NCI-H2171 (cell line): ENCODE measurements around the gene SMG5.
A peak's percentile ranks its signal among the peaks of the same experiment; 100 is the strongest.

ENCODE experiments used
- DNase-seq: peaks from one replicate; lab custom pipeline; 2025; lab: John Stamatoyannopoulos, UW

The SMG5 gene

DNA sequence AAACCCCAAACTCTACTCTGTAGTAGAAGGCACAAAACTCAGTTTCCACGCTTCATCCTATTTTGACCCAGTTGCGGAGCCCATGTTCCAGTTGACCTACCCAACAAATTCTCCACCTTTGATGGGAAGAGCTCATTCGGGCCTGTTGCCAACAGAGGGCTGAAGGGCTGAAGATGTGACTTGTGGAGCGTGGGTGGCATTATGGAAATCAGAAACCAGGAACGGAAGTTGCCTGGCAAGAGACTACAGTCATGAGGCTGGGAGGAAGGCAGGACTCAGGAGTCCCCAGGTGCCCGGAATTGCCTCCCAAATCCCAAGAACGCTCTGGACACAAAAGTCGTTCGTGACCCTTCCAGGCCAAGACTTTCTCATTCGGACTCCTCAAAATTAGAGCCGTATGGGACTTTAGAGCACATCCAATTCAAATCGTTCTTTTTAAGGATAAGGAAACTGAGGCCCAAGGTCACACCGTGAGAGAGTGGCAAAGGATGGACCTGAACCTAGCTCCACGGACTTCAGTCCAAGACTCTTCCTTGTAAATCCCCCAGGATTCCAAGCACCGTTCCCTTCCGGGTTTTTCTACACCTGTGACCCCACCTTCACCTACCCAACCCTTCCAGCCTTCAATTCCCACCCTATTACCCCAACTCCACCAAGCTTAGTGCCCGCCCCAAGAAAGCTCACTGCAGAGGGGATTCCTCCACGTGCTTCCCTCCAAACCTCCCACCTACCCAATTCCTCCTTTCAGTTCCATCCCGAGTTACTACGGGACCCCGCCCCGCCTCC, 739 bp downstream of the SMG5 start:
- peak; percentile 27 for DNase-seq

DNA sequence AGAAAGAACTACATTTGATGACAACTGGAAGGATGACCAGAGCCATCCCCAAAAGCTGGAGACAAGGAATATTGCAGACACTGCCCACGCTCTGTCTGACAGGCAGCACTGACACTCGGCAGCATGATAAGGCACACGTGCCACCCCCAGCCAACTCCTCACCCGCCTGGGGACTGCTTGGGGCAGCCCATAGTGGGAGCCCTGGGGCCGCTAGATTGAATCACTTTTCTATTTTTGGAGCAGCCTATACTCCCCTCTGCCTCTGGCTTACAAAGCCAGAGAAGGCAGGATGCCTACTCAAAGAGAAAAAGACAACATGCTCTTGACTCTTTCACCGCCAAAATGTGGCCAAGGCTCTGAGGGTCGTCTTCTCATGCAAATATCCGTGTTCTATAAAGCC, 1.3 kb downstream of the SMG5 start:
- no peak for DNase-seq

DNA sequence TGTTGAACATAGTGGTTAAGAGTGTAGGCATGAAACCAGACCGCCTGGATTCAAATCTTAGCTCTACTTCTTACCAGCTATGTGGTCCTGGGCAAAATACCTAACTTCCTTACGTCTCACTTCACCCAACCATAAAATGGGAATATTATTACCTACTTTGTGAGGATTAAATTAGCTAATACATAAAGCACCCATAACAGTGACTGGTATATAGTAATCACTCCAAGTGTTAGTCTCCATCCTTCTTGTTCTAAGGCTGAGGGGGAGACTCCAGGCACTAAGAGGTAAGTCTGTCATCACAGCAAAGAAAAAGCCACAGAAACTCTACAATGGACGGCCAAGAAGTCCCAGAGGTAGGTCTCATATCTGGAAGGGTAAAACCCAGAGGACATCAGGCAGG, 2.8 kb downstream of the SMG5 start:
- DNase-seq: no peak

DNA sequence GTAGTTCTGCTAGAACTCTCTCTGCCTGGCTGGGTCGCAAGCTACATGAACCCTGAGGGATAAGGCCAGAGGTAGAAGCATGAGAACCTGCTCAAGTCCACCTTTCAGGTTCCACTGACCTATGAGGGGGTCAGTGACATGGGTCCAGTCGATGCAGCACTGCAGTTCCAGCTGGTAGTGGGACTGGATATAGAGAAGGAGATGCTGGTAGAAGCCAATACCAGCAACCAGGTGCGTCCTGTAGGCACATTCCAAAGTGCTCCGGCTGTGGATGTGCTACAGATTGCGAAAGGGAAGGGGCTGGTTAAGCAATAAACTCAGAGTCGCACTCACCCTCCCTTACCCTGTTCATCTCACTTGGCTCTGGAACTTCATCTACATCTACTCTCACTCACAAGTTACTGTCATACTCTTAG, 5.7 kb downstream of the SMG5 start:
- no peak for DNase-seq

DNA sequence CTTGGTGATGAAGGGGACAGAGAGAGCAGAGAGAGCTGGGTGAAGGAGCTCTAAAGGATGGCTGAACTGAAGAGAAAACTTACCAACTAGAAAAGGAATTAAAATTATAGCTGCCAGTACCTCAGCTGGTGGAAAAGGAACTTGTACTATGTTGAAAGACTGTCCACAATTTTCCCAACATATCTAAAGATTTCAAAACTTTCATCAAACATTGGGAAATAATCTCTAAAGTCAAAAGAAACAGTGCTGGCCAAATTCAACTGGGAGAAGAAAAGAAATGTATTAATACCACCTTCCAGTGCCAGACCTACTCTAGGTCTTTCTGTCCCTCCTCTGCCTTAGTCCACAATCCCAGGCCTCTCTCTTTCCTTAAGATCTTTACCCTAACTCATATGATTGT, 6.1 kb downstream of the SMG5 start:
- no peak for DNase-seq

DNA sequence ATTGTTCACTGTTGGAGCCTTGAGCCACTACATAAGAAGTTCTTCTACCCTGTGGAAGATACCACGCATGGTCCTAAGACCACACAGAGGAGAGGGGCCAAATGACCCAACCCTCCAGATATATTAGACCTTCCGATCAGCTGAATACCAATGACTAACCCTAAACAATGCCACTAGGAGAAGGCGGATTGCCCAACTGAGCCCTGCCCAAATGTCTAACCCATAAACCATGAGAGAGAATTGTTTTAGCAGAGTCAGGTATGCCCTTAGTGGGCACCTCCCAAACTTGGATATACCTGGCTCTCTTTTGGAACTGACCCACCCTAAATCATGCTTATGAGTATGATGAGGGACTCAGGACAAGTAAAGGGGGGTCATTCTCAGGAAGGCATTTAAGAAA, 12.3 kb downstream of the SMG5 start:
- no peak for DNase-seq

DNA sequence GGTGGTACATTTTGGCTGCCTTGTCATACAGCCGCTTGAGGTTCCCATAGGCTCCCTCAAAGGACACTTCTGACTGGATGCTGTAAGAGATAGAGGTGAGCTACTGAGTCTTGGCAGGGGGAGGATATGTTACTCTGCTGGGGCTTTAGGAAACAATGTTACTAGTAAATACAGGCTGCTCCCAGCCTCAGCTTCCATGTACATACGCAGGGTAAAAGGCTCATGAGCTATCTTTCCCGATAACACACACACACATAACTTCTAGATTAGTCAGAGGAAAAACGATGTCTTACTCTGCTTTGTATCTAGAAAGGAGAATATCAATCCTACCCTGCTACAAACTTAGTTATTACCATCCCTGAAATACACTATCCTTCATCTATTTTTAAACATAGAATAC, 14.3 kb downstream of the SMG5 start:
- no peak for DNase-seq

DNA sequence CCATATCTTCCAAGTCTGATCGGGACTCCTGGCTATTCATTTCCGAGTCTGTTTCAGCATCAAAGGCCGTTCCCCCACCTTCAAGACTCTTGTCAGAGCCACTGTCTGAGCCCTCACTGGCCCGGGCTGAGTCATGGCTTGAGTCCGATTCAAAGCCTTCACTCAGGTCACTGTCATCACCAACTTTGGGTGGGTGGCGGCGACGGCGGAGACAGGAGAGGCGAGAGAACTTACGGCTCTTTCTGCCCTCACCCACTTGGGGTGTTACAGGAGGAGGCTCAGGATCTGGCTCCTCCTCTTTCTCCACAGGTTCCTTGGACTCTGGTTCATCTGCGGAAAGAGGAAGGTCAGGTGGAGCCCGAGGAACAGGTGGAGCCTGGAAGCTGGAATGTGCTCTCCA, 16.6 kb downstream of the SMG5 start:
- DNase-seq: no peak

DNA sequence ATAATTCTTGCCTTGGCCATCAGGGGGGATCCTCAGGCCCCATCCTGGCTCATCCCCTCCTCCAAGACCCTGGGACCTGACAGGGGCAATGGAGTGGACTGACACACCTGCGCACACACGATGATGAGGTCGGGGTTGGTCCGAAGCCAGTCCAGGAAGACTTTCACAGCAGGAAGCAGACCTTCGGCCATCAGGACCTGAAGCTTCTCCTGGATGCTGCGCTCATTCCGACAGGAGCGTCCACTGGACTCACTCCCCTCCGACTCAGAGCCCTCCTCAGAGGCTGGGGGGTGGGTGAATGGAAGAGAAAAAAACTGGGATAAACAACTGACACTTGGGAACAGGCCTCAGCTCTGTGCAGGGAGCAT, 19.4 kb downstream of the SMG5 start:
- DNase-seq: no peak

DNA sequence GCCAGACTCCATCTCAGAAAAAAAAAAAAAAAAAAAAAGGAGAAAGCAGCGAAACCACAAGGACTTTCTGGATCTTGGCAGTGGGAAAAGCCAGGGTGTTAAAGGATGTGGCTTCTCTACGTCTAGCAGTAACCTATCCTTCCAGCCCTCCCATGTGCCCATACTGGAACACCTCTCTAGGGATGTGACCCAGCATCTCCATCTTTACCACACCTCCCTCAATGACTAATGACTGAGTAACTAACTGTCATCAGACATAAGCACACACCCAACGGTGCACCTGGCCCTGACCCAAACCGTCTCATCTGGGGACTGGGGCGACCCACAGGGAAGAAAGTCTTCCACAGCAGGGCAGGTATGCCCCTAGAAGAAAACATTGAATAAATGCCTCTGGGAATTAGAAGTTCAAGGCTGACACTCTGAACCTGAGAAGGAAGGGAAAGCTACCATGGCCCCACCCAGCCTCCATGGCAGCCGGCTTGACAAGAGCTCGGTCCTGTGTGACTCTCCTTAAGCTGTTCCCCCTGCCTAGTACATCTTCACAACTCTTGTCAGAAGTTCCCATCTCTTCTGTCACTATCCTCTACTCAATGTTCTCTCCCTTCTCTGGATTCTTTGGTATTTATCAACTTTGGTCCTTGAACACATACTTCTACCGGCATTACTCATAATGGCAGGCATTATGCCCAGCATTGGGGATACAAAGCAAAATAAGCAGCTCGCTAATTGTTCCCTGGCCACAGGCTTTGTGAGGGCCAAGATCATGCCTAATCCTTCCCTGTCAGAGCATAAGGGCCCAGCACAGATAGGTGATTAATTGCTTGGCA, 20.0 kb downstream of the SMG5 start:
- DNase-seq: no peak

DNA sequence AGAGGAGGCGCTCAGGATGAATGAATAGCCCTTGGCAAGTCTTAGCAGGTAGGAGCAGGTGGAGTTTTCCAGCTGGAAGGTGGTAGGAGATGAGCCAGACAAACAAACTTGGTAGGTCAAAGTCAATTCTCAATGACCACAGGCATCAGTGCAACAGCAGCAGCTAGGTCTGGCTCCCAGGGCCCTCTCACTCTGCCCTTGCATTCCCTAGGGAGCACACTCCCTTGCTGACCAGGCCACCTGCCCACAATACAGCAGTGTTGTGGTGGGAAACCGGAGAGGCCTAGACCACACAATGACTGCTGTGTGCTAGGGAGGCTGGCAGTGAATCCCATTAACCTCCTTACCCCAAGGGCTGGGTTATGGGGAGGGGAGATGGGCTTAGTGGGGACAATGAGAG, 21.7 kb downstream of the SMG5 start:
- no peak for DNase-seq

DNA sequence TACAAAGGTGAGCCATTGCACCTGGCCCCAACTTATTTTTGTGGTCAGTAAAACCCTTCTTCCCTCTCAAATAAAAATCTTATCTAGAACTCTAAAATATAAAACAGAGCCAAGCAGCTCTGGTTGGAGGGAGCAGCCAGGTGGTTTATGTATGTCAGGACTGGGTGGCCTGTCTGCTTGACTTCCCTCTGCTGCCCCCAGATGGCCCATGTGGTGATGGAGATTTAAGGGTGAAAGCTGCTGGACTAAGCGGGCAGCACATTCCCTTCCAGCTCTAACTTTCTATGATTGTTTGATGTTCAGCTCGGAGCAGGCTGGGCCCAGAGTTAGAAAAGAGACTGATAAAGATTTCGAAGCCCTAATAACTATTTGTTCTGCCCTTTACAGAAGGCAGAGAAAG, 22.8 kb downstream of the SMG5 start:
- no peak for DNase-seq

DNA sequence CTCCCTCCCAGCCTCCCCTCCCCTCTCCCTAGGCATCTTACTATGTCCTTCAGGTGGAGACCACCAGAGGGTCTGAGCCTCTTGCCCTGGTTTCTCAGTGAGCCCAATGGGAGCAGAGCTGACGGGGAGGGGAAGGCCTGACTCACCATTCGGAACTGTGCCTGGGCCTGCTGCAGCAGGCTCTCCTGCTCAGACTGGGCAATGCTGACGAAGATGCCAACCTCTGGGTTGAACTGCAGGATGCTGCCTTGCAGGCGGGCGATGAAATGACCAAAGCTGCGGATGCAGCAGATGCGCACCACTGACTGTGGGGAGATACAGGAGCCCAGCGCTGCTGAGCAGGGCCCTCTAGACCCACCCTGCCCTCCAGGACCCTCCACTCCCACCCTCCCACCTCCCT, 23.8 kb downstream of the SMG5 start:
- DNase-seq: no peak

DNA sequence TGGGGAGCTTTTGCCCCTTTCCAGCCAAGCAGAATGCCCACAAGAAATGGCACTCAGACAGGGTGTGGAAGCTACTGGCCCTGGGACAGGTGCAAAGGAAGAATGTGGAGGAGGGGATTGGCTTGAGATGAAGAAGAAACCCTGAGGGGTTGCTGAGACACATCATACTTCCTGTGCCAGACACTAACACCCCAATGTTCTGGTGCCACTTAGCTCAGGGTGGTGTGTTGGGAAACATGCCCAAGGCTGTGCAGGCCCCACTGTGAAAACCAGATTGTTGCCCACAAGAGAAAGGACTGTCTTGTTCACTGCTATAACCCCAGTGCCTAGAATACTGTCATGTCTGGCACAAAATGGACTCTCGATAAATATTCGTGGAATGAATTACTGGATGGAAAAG, 24.9 kb downstream of the SMG5 start:
- no peak for DNase-seq

DNA sequence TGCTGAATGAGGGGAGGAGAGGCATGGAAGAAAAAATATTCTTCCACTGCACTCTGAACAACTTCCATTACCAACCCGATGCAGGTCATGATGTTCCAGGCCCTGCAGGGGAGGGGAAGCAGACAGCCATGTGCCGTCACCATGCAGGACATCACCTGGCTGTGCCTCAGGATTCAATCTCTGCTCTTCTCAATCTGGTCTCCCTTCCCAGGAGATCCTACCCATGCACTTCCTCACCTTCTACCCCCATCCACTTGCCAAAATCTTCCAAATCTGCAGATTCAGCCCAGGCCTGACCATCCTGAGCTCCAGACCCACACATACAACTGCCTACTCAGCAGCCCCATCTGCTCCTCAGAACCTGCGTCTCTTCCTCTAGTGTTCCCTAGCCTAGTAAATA, 29.0 kb downstream of the SMG5 start:
- DNase-seq: no peak

DNA sequence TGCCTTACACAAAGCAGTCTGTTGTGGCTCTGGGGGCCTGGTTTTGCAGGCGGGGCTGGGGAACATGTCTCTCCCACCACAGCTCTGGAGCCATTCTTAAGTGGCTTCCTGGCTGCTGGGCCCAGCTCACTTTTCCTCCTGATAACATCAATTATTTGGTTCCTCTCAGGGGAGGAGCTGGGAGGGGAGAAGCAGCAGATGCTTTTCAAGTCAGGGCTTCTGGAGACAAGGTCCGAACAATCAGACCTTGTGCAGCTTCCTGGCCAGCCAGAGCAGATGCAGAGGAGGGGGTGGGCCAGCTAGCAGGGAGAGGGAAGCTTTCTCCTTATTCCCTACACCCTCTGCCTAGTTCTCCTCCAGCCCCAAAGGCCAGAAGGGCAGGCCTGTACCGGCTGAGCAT, 31.1 kb downstream of the SMG5 start:
- DNase-seq: peak; percentile 32

DNA sequence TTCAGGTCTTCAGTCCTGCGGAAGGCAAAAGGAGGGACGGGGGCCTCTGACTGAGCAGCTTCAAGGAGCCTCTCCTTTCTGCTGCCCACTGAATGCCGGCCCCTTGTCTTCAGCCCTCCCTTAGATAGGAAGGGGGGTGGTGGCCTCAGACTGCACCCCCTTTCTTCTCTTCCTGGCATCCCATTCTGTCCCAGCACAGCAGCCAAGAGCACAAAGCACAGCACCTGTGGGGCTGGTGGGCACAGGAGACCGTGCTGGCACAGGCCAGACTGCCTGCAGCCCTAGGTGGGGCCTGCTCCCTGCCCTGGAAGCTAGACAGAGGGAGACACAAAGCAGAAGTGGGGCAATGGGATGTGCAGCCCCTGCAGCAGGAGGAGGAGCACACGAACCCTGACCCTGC, 33.0 kb downstream of the SMG5 start:
- DNase-seq: no peak

DNA sequence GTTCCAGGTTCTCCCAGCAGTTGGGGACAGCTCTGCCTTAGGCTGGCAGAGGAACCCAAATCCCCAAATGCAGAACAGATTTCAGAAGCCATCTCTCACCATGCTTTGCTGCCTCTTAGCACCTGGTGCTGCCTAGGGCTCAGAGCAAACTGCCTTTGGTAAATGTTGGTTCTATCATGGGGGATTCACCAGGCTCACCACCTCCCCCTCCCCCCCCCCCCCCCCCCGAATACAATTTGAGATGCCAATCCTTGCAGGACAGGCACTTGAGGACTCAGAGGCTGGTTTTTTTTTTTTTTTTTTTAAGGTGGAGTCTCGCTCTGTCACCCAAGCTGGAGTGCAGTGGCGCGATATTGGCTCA, 34.3 kb downstream of the SMG5 start:
- no peak for DNase-seq

DNA sequence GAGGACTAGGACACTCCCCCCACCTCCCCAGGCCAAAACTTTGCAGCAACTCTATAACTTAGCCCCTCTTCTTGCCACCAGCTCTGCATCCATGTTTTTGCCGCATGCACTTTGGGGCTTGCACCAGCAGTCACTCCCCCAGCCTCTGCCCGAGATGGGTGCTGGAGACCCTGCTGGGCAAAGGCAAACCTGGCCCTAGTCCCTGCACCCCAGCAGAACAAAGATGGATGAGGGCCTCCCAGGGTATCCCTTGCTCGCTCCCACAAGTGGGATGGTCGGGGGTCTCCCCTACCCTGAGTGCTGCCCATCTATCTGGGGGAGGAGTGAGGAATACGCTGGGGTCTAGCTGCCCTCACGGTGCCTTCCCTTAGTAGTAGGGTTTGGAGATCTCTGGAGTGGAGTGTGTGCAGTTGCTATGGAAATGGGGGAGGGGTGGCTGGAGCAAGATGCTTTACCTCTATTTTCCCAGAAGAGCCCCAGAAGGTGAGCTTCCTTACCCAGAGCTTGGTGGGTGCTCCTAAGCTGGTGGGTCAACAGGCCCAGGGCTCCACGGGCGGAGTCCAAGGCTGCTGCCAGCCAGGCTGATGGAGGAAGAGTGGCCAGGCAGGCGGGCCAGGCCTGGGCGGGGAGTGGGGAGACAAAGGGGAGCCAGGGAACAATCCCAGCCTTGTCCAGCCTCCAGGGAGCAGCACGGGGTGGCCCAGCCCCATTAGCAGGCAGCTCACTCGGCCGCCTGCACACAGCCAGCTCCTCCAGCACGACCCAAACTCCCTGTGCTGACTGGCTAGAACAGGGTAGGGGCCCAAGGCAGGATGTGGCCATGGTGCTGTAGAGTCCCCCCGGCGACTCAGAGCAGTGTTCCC, 34.9 kb downstream of the SMG5 start, which contains the start of gene PAQR6:
PAQR6 (minus strand) TSS at position 597 of the 863 bp plus-strand sequence. CDS start 1,325 bp downstream, outside the sequence.
- no peak for DNase-seq

DNA sequence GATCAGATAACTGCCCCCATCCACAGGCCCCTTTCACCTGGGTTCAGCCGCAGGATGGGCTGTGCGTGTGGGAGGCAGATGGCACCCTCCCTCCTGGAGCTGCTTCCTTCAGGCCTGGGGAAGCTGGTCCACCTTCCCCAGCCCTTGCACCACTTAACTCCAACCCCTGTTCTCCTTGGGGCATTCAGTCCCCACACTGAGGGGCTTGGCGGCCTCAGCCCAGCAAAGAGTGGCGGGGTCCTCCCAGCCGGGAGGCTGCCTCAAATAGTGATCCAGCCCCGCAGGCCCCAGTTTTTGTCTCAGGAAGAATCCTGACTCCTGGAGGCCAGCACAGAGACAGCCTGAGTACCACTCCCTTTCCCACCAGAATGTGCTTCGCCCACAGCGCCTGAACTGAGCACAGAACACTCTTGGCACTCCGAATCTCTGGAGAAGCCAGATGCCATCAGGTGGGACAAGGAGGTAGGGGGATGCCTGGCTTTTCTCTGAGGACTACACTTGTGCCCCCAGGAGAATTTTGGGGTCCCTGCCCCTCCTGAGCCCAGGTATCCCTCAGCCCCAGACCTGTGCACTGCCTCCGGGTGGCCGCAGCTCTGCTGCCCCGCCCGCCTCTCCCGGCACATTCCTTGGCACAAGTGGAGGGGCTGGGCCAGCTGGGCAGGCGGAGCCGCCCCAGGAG, 35.7 kb downstream of the SMG5 start:
- DNase-seq: no peak

DNA sequence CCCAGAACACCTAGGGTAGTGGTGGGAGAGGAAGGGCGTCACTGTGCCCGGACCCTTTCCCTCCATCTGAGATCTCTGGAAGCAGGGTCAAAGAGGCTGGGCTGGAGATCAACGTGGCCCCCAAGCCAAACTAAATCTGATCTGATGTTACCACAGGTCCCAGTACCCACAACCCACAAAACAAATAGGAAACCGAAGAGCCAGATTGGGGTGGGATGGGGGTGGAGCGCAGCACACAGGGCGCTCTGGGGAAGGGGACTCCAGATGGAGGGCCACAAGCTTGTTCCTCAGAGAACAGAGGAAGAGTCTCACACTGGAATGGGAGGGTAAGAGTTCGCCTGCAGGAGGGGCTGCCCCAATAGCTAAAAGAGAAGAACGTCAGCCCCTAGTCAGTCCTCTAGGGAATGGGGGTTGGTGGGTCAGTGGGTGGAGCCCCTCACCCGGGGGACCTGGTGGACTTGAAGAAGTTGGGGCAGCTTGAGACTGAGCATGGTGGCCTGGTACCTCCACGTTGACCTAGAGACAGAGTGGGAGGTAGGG, 36.3 kb downstream of the SMG5 start:
- DNase-seq: no peak
